ENCODE measurements around the gene KIAA0930. TPM values are rescaled to one million over a fixed set of nuclear protein-coding genes. Genes with fewer than 3 reads are reported as not detected.
"Not testable (repeated sequence)": the region's sequence is repeated elsewhere in the genome, so short reads cannot be mapped to it uniquely, and the experiment has no call there.

KIAA0930 gene
- total RNA-seq, 3 donors from 2014 or later (not counting 1 experiment from before 2014, with no cell fraction given): 32.6 to 39.1 (median 38.4) TPM

DNA sequence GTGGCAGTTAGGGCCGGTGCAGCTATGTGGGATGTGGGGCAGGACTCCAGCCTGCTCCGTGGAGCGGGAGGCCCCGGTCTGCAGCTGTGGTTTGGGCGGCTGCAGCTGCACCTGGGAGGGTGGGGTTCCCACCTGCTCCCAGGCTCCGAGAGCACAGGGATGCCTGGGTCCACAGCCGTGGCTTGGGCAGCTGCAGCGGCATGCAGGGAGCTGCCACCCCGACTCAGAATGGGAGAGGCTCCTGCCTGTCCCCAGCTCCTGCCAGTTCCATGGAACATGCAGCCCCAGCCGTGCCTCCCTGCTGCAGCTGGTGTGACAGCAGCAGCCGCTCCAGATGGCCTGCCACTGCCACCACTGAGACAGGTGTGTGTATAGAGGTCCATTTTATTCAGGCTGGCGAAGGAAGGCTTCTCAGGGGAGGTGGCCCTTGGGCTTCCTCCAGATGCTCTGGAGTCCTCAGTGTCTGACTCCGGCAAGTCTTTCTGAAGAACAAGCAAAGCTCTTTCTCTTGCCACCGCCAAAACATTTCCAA, 22.3 kb upstream of the KIAA0930 start:
- peaks cover 36% of the 10 kb centered on the region for H3K4me1 ChIP-seq (ENCODE audit: control insufficient read depth, insufficient read depth, low read length)
- no peaks in the 10 kb centered on the region for H3K9me3 ChIP-seq (ENCODE audit: control insufficient read depth, insufficient read depth, low read length)
- H3K27ac Mint-ChIP-seq: no peak overlapping the region
- H3K27ac ChIP-seq (ENCODE audit: low read length): no peak overlapping the region
- no peak for TF ChIP-seq CTCF (IDR thresholded peaks at IDR 0.05)
- peaks cover 12 to 13% of the 10 kb centered on the region in 2 donors for H3K27me3 Mint-ChIP-seq (ENCODE audit: low read depth in 2 of 2)
- no peaks in the 10 kb centered on the region for H3K36me3 Mint-ChIP-seq
- DNase-seq (no peak), ATAC-seq (no peak)
- H3K4me3 Mint-ChIP-seq: no peak overlapping the region
- H3K27me3 ChIP-seq (ENCODE audit: control insufficient read depth, insufficient read depth, low read length): no peaks in the 10 kb centered on the region
- 39% methylated on average over 14 of the region's 14 CpGs for WGBS (ENCODE audit: insufficient coverage)
- H3K4me1 Mint-ChIP-seq: peaks cover 0 to 5% of the 10 kb centered on the region in 2 donors
- H3K36me3 ChIP-seq (ENCODE audit: control insufficient read depth, insufficient read depth, low read length): no peaks in the 10 kb centered on the region
- no peaks in the 10 kb centered on the region for H3K9me3 Mint-ChIP-seq
- intact Hi-C loops (cut with micrococcal nuclease): no loop called here
- H3K4me3 ChIP-seq (ENCODE audit: low read length): no peak overlapping the region

DNA sequence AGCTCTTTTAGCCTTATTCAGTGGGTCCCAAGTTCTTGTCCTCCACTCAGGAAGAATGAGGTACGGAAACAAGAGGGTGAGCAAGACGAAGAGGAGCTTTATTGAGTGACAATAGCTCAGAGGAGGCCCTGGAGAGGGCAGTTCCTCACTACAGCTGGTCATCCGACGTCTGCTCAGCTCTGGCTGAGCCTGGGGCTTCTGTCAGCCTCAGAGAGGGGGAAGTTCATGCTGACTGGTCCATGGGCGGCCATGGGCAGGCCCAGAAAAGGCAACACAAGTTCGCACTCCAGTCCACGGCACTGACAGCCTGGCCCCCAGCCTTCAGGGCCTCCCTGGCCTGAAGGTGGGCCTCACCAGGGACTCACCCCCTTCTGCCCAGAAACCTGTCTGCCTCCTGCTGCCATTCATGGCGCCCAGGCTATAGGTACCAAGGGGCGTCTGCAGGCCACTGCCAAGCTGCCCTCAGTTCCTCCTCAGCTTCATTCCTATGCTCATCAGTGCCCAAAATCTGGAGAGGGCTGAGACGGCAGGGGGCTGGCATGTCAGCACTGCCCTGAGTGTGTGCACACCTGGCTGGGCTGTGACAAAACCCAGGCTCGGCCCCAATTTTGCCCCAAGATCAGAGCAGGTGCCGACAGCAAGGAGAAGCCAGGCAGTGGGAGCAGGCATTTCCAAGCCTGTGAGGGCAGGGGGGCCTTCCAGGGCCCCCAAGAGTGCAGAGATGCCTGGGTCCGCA, 21.7 kb upstream of the KIAA0930 start:
- Histone ChIP-seq H3K4me3 (ENCODE audit: low read length) (no peak overlapping the region), H3K36me3 (ENCODE audit: control insufficient read depth, insufficient read depth, low read length) (no peaks in the 10 kb centered on the region), H3K27ac (ENCODE audit: low read length) (no peak overlapping the region), H3K27me3 (ENCODE audit: control insufficient read depth, insufficient read depth, low read length) (no peaks in the 10 kb centered on the region), H3K4me1 (ENCODE audit: control insufficient read depth, insufficient read depth, low read length) (peaks cover 33% of the 10 kb centered on the region), H3K9me3 (ENCODE audit: control insufficient read depth, insufficient read depth, low read length) (no peaks in the 10 kb centered on the region)
- Mint-ChIP-seq H3K36me3 (no peaks in the 10 kb centered on the region), H3K4me1 (peaks cover 0 to 5% of the 10 kb centered on the region in 2 donors), H3K4me3 (no peak overlapping the region), H3K27ac (no peak overlapping the region), H3K9me3 (no peaks in the 10 kb centered on the region), H3K27me3 (ENCODE audit: low read depth in 2 of 2) (peaks cover 12 to 13% of the 10 kb centered on the region in 2 donors)
- intact Hi-C loops (cut with micrococcal nuclease): no loop called here
- TF ChIP-seq CTCF (IDR thresholded peaks at IDR 0.05): no peak
- DNase-seq (no peak), ATAC-seq (no peak)
- 76% methylated on average over 13 of the region's 13 CpGs for WGBS (ENCODE audit: insufficient coverage)

DNA sequence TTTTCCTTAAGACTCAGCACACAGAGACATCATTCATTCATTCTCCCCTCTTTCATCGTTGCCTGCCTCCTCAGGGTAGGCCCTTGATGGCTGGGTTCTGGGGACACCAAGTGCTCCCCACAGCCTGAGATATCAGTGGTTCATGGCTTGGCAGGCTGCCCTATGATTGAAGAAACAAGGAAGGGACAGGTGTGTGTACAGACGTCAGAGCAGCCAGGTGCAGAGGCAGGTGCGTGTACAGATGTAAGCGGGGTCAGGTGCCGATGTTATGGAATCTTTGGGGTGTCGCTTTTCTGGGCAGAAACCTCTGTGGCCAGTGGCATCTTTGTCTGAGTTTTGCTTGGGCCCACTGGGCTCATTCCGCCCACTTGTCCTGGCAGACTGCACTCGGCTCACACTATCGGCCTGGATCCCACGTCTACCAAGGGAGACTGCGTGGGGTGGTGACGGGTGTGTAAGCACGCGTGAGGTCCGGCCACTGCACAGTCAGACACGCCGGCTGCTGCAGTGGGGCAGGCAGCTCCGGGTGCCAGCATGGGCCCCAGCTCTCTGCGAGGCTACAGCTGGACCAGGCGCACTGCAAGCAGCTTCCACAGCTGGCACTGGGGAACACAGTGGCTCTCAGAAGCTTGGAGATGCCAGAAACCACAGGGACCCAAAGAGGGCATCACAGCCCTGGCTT, 20.9 kb upstream of the KIAA0930 start:
- Histone ChIP-seq H3K27me3 (ENCODE audit: control insufficient read depth, insufficient read depth, low read length) (no peaks in the 10 kb centered on the region), H3K4me1 (ENCODE audit: control insufficient read depth, insufficient read depth, low read length) (peaks cover 33% of the 10 kb centered on the region), H3K9me3 (ENCODE audit: control insufficient read depth, insufficient read depth, low read length) (no peaks in the 10 kb centered on the region), H3K27ac (ENCODE audit: low read length) (no peak overlapping the region), H3K4me3 (ENCODE audit: low read length) (no peak overlapping the region), H3K36me3 (ENCODE audit: control insufficient read depth, insufficient read depth, low read length) (no peaks in the 10 kb centered on the region)
- intact Hi-C loops (cut with micrococcal nuclease): no loop called here
- ATAC-seq: no peak
- Mint-ChIP-seq H3K4me1 (peaks cover 0 to 5% of the 10 kb centered on the region in 2 donors), H3K27me3 (ENCODE audit: low read depth in 2 of 2) (peaks cover 9 to 13% of the 10 kb centered on the region in 2 donors), H3K9me3 (no peaks in the 10 kb centered on the region), H3K4me3 (no peak overlapping the region), H3K27ac (no peak overlapping the region), H3K36me3 (no peaks in the 10 kb centered on the region)
- no peak for DNase-seq
- TF ChIP-seq CTCF (IDR thresholded peaks at IDR 0.05): no peak
- 91% methylated on average over 20 of the region's 20 CpGs for WGBS (ENCODE audit: insufficient coverage)

GRCh38 chr22:45260395-45260759, 19.7 kb upstream of the KIAA0930 start:
- H3K27ac ChIP-seq (ENCODE audit: low read length); H3K27me3 ChIP-seq (ENCODE audit: control insufficient read depth, insufficient read depth, low read length); H3K4me3 Mint-ChIP-seq; H3K27me3 Mint-ChIP-seq (ENCODE audit: low read depth in 2 of 2); H3K36me3 ChIP-seq (ENCODE audit: control insufficient read depth, insufficient read depth, low read length); intact Hi-C loops (cut with micrococcal nuclease); H3K4me1 Mint-ChIP-seq; H3K4me3 ChIP-seq (ENCODE audit: low read length); H3K9me3 ChIP-seq (ENCODE audit: control insufficient read depth, insufficient read depth, low read length); DNase-seq; H3K27ac Mint-ChIP-seq; ATAC-seq; H3K9me3 Mint-ChIP-seq; H3K36me3 Mint-ChIP-seq: not testable (repeated sequence)
- peaks cover 33% of the 10 kb centered on the region for H3K4me1 ChIP-seq (ENCODE audit: control insufficient read depth, insufficient read depth, low read length)
- 92% methylated on average over 9 of the region's 9 CpGs for WGBS (ENCODE audit: insufficient coverage)

All from natural killer cell (primary cell).